OCI-LY1 (cell line): ENCODE data around the gene PADI4.

Source experiments
- H2AFZ ChIP-seq: fragments of 200-600 bp; sonication (generic), shearing (Covaris generic); 2 replicates; pipeline ENCODE4 v1.6.0; 2014; ENCODE audit warnings: antibody characterized with exemption, mild to moderate bottlenecking, low read length
- H3F3A ChIP-seq: fragments of 200-600 bp; sonication (generic), shearing (Covaris generic); 2 replicates; pipeline ENCODE4 v1.6.0; 2014; ENCODE audit warnings: mild to moderate bottlenecking, antibody characterized with exemption, low read length, moderate library complexity; ENCODE audit not compliant: insufficient read depth
- H3K27ac ChIP-seq: fragments of 200-600 bp; sonication (generic); 2 replicates; pipeline ENCODE4 v1.5.1; 2014; ENCODE audit warnings: low read length, mixed run types, mild to moderate bottlenecking, low read depth; ENCODE audit not compliant: poor library complexity, severe bottlenecking
- H3K27me3 ChIP-seq: fragments of 200-600 bp; sonication (generic); 2 replicates; pipeline ENCODE4 v1.6.0; 2014; ENCODE audit warnings: antibody characterized with exemption, mild to moderate bottlenecking, low read length, moderate library complexity; ENCODE audit not compliant: insufficient read depth
- H3K36me3 ChIP-seq: fragments of 200-600 bp; sonication (generic); 2 replicates; pipeline ENCODE4 v1.6.1; 2014; ENCODE audit warnings: mild to moderate bottlenecking, antibody characterized with exemption, low read length, moderate library complexity, mixed read lengths; ENCODE audit not compliant: insufficient read depth
- H3K4me1 ChIP-seq: fragments of 200-600 bp; sonication (generic); 2 replicates; pipeline ENCODE4 v1.5.1; 2014; ENCODE audit warnings: mild to moderate bottlenecking, low read length, moderate library complexity; ENCODE audit not compliant: insufficient read depth, severe bottlenecking
- H3K4me2 ChIP-seq: fragments of 200-600 bp; sonication (generic), shearing (Covaris generic); 2 replicates; pipeline ENCODE4 v1.6.1; 2014; ENCODE audit warnings: low read length
- H3K4me3 ChIP-seq: fragments of 200-600 bp; sonication (generic); 2 replicates; pipeline ENCODE4 v1.5.1; 2014; ENCODE audit warnings: low read length, low read depth, mild to moderate bottlenecking, mixed read lengths; ENCODE audit not compliant: poor library complexity, severe bottlenecking
- H3K79me2 ChIP-seq: fragments of 200-600 bp; shearing (Covaris generic); 2 replicates; pipeline ENCODE4 v1.6.1; 2016; ENCODE audit warnings: mixed run types, low read length, mixed read lengths; ENCODE audit not compliant: insufficient read depth
- H3K9ac ChIP-seq: fragments of 200-600 bp; sonication (generic), shearing (Covaris generic); 2 replicates; pipeline ENCODE4 v1.6.1; 2014; ENCODE audit warnings: mild to moderate bottlenecking, low read length, mixed read lengths
- H3K9me2 ChIP-seq: fragments of 200-600 bp; sonication (generic), shearing (Covaris generic); 2 replicates; pipeline ENCODE4 v1.6.1; 2014; ENCODE audit warnings: low read depth, mild to moderate bottlenecking, low read length, mixed read lengths
- H3K9me3 ChIP-seq: fragments of 200-600 bp; shearing (Covaris generic); 2 replicates; pipeline ENCODE4 v1.6.1; 2014; ENCODE audit warnings: low read length, mixed read lengths
- H4K20me1 ChIP-seq: fragments of 200-600 bp; sonication (generic), shearing (Covaris generic); 2 replicates; pipeline ENCODE4 v1.6.0; 2016; ENCODE audit warnings: mild to moderate bottlenecking, low read length; ENCODE audit not compliant: insufficient read depth
- CTCF ChIP-seq: fragments of 200-600 bp; sonication (generic), shearing (Covaris generic); IDR thresholded peaks from 2 replicates; pipeline ENCODE4 v1.5.1; 2017; ENCODE audit warnings: mild to moderate bottlenecking, antibody characterized with exemption, low read length, moderate library complexity, mixed read lengths
- EZH2 ChIP-seq: fragments of 200-600 bp; sonication (generic), shearing (Covaris generic); IDR thresholded peaks from 2 replicates; pipeline ENCODE4 v1.8.0; 2017; ENCODE audit warnings: borderline replicate concordance, mixed run types, mild to moderate bottlenecking, antibody characterized with exemption, low read length, moderate library complexity, mixed read lengths

The PADI4 gene

GRCh38 chr1:17350928-17351446 lies 43.0 kb downstream of the PADI4 start:
- Histone ChIP-seq H3K79me2 (no peaks in the 10 kb centered on the region), H4K20me1 (no peaks in the 10 kb centered on the region), H3K4me1 (no peaks in the 10 kb centered on the region), H3K27me3 (0 out of 2 replicates have a peak, but pooled peaks cover 3% of the 10 kb centered on the region), H3K4me3 (no peak overlapping the region), H3K9me2 (no peaks in the 10 kb centered on the region), H3K27ac (no peak overlapping the region), H3K36me3 (no peaks in the 10 kb centered on the region), H3F3A (no peaks in the 10 kb centered on the region), H3K9ac (no peak overlapping the region), H2AFZ (no peak overlapping the region), H3K9me3 (no peaks in the 10 kb centered on the region), H3K4me2 (no peak overlapping the region)
- TF ChIP-seq CTCF: no peak
- TF ChIP-seq EZH2: no peak

- Histone ChIP-seq H3K4me2 (no peak overlapping the region), H3K4me1 (no peaks in the 10 kb centered on the region)
Observed at GRCh38 chr1:17351598-17352324, 43.8 kb downstream of the PADI4 start.

GRCh38 chr1:17352419-17352909 lies 44.5 kb downstream of the PADI4 start:
- no peaks in the 10 kb centered on the region for H3K79me2 ChIP-seq
- no peaks in the 10 kb centered on the region for H3K4me1 ChIP-seq
- TF ChIP-seq EZH2 (no peak), CTCF (no peak)
- peaks cover 6% of the 10 kb centered on the region; the same call in 1 of the 2 replicates for H3K27me3 ChIP-seq
- H3K27ac ChIP-seq: no peak overlapping the region
- no peak overlapping the region for H3K4me3 ChIP-seq
- H3F3A ChIP-seq: no peaks in the 10 kb centered on the region
- H4K20me1 ChIP-seq: no peaks in the 10 kb centered on the region
- no peak overlapping the region for H2AFZ ChIP-seq
- H3K9ac ChIP-seq: no peak overlapping the region
- H3K36me3 ChIP-seq: no peaks in the 10 kb centered on the region
- no peak overlapping the region for H3K4me2 ChIP-seq
- H3K9me3 ChIP-seq: no peaks in the 10 kb centered on the region
- H3K9me2 ChIP-seq: no peaks in the 10 kb centered on the region

More at GRCh38 chr1:17351598-17352324, 43.8 kb downstream of the PADI4 start:
- Histone ChIP-seq H3K36me3 (no peaks in the 10 kb centered on the region), H3F3A (no peaks in the 10 kb centered on the region), H4K20me1 (no peaks in the 10 kb centered on the region), H3K27me3 (peaks cover 6% of the 10 kb centered on the region; the same call in 1 of the 2 replicates), H3K27ac (no peak overlapping the region), H3K9me3 (no peaks in the 10 kb centered on the region), H3K79me2 (no peaks in the 10 kb centered on the region), H3K4me3 (no peak overlapping the region), H3K9me2 (no peaks in the 10 kb centered on the region), H2AFZ (no peak overlapping the region), H3K9ac (no peak overlapping the region)
- no peak for TF ChIP-seq EZH2
- no peak for TF ChIP-seq CTCF
